ENCODE data around the gene NCKIPSD.

NCKIPSD gene

GRCh38 chr3:48696156-48696555, 10.4 kb upstream of the NCKIPSD start:
- no peak for DNase-seq

- DNase-seq: no peak
These were observed 9.7 kb upstream of the NCKIPSD start for GRCh38 chr3:48695393-48695753.

- no peak for DNase-seq
These were observed 9.1 kb upstream of the NCKIPSD start for GRCh38 chr3:48694610-48695392.

GRCh38 chr3:48693826-48694225, 8.1 kb upstream of the NCKIPSD start:
- DNase-seq: no peak

- DNase-seq: no peak
These were observed 6.8 kb upstream of the NCKIPSD start for GRCh38 chr3:48692551-48692950.

- DNase-seq: no peak
These were observed 5.2 kb upstream of the NCKIPSD start for GRCh38 chr3:48690846-48691458.

GRCh38 chr3:48689384-48689783, 3.7 kb upstream of the NCKIPSD start:
- DNase-seq: no peak

- DNase-seq: no peak
These were observed 3.0 kb upstream of the NCKIPSD start for GRCh38 chr3:48688737-48689075.

- DNase-seq: no peak
These were observed 2.5 kb upstream of the NCKIPSD start for GRCh38 chr3:48688032-48688736.

GRCh38 chr3:48687220-48687678, 1.5 kb upstream of the NCKIPSD start:
- no peak for DNase-seq

- DNase-seq: no peak
These were observed 964 bp upstream of the NCKIPSD start for GRCh38 chr3:48686538-48687219.

- no peak for DNase-seq
These were observed 467 bp downstream of the NCKIPSD start for GRCh38 chr3:48685293-48685602.

- peak in 1 of 2 donors; percentile 10 for DNase-seq
These were observed 1.1 kb downstream of the NCKIPSD start for GRCh38 chr3:48684480-48685143.

- DNase-seq: no peak
These were observed 1.7 kb downstream of the NCKIPSD start for GRCh38 chr3:48684054-48684349.

GRCh38 chr3:48682786-48683185, 2.9 kb downstream of the NCKIPSD start:
- no peak for DNase-seq

GRCh38 chr3:48681974-48682610, 3.6 kb downstream of the NCKIPSD start:
- no peak for DNase-seq

GRCh38 chr3:48681541-48681880, 4.2 kb downstream of the NCKIPSD start:
- DNase-seq: no peak

GRCh38 chr3:48680811-48681540, 4.7 kb downstream of the NCKIPSD start:
- DNase-seq: no peak

GRCh38 chr3:48679411-48680391, 6.0 kb downstream of the NCKIPSD start:
- peak in 1 of 2 donors; percentile 50 for DNase-seq

GRCh38 chr3:48678566-48679380, 6.9 kb downstream of the NCKIPSD start:
- DNase-seq: no peak

Data from bone marrow (tissue), 2 donors.